GM19240 (cell line): ENCODE data around the gene DENND6B.

Experiments used
- DNase-seq: peaks from one replicate; pipeline ENCODE4 v3.0.0; 2011; ENCODE audit warnings: low spot score; ENCODE audit not compliant: insufficient read length

The DENND6B gene

GRCh38 chr22:50259302-50259701 is 67.5 kb downstream of the DENND6B start:
- DNase-seq, result no peak
